SK-N-SH treated with all-trans-retinoic acid at 6 μM for 48 hours (cell line): ENCODE measurements around the gene INTS1.
A peak's percentile ranks its signal among the peaks of the same experiment; 100 is the strongest.

Source experiments
- ATAC-seq: fragments of 200-7000 bp; cut with Tn5 transposase; 3 replicates; pipeline ENCODE4 v1.9.1; 2020; ENCODE audit warnings: mild to moderate bottlenecking, moderate library complexity
- ARNTL ChIP-seq: fragments of 450-650 bp; formaldehyde crosslinking; IDR thresholded peaks from 2 replicates; pipeline ENCODE4 v1.5.0; 2020; ENCODE audit warnings: low read depth, mild to moderate bottlenecking, moderate library complexity, borderline replicate concordance
- BACH2 ChIP-seq: fragments of 250-450 bp; sonication (Bioruptor Pico); IDR thresholded peaks from 2 replicates; pipeline ENCODE4 v1.9.0; 2021; ENCODE audit warnings: mild to moderate bottlenecking, borderline replicate concordance
- CREB5 ChIP-seq: fragments of 250-450 bp; sonication (Bioruptor Pico); IDR thresholded peaks from 2 replicates; pipeline ENCODE4 v1.5.1; 2020; ENCODE audit warnings: low read depth, mild to moderate bottlenecking, moderate library complexity
- CSDC2 ChIP-seq: fragments of 250-450 bp; sonication (Bioruptor Pico); IDR thresholded peaks from 2 replicates; pipeline ENCODE4 v1.5.0; 2020; ENCODE audit warnings: mild to moderate bottlenecking, moderate library complexity
- CSRNP3 ChIP-seq: fragments of 250-450 bp; sonication (Bioruptor Pico); IDR thresholded peaks from 2 replicates; pipeline ENCODE4 v1.5.1; 2021; ENCODE audit warnings: mild to moderate bottlenecking, moderate library complexity
- ESRRG ChIP-seq: fragments of 250-450 bp; sonication (Bioruptor Pico); IDR thresholded peaks from 2 replicates; pipeline ENCODE4 v1.6.1; 2021; ENCODE audit warnings: mild to moderate bottlenecking
- GLIS3 ChIP-seq: fragments of 250-450 bp; sonication (Bioruptor Pico); IDR thresholded peaks from 2 replicates; pipeline ENCODE4 v1.5.0; 2020; ENCODE audit warnings: mild to moderate bottlenecking, moderate library complexity
- ISL1 ChIP-seq: fragments of 250-450 bp; sonication (Bioruptor Pico); IDR thresholded peaks from 2 replicates; pipeline ENCODE4 v2.1.2; 2022; ENCODE audit warnings: mild to moderate bottlenecking, moderate library complexity
- OSR1 ChIP-seq: fragments of 250-450 bp; sonication (Bioruptor Pico); IDR thresholded peaks from 2 replicates; pipeline ENCODE4 v1.8.0; 2022; ENCODE audit warnings: moderate library complexity, mild to moderate bottlenecking, inconsistent platforms
- PATZ1 ChIP-seq: fragments of 250-450 bp; sonication (Bioruptor Pico); IDR thresholded peaks from 2 replicates; pipeline ENCODE4 v1.8.0; 2020; ENCODE audit warnings: mild to moderate bottlenecking, moderate library complexity, borderline replicate concordance
- POU6F1 ChIP-seq: fragments of 250-450 bp; sonication (Bioruptor Pico); IDR thresholded peaks from 2 replicates; pipeline ENCODE4 v1.8.0; 2021; ENCODE audit warnings: low read depth, mild to moderate bottlenecking, moderate library complexity, borderline replicate concordance
- RARB ChIP-seq: fragments of 250-450 bp; sonication (Bioruptor Pico); IDR thresholded peaks from 2 replicates; pipeline ENCODE4 v1.8.0; 2021; ENCODE audit warnings: mild to moderate bottlenecking, moderate library complexity
- SNAI2 ChIP-seq: fragments of 250-450 bp; sonication (Bioruptor Pico); IDR thresholded peaks from 2 replicates; pipeline ENCODE4 v1.5.0; 2020; ENCODE audit warnings: mild to moderate bottlenecking, moderate library complexity
- TCF4 ChIP-seq: fragments of 250-450 bp; sonication (Bioruptor Pico); IDR thresholded peaks from 2 replicates; pipeline ENCODE4 v1.8.0; 2021; ENCODE audit warnings: mild to moderate bottlenecking, moderate library complexity, borderline replicate concordance
- TOX ChIP-seq: fragments of 250-450 bp; sonication (Bioruptor Pico); IDR thresholded peaks from 2 replicates; pipeline ENCODE4 v1.8.0; 2021; ENCODE audit warnings: mild to moderate bottlenecking, moderate library complexity, borderline replicate concordance
- ZC3H10 ChIP-seq: fragments of 250-450 bp; sonication (Bioruptor Pico); IDR thresholded peaks from 2 replicates; pipeline ENCODE4 v1.5.1; 2021; ENCODE audit warnings: mild to moderate bottlenecking, moderate library complexity
- ZFP3 ChIP-seq: fragments of 250-450 bp; sonication (Bioruptor Pico); IDR thresholded peaks from 2 replicates; pipeline ENCODE4 v1.5.0; 2020; ENCODE audit warnings: mild to moderate bottlenecking, moderate library complexity
- ZNF8 ChIP-seq: fragments of 450-650 bp; formaldehyde crosslinking; IDR thresholded peaks from 2 replicates; pipeline ENCODE4 v1.5.0; 2020; ENCODE audit warnings: mild to moderate bottlenecking, moderate library complexity

The INTS1 gene

GRCh38 chr7:1539181-1539881, 35.1 kb upstream of the INTS1 start:
- no peak for ATAC-seq

GRCh38 chr7:1538544-1539180, 34.5 kb upstream of the INTS1 start:
- no peak for ATAC-seq
- TF ChIP-seq CSDC2 (CRISPR knock-in tag) (0 out of 2 replicates have a peak, but pooled peaks have one; percentile 12), RARB (CRISPR knock-in tag) (no peak)
- TF ChIP-seq, all 23 proteins: peak for 1

More at GRCh38 chr7:1539181-1539881, 35.1 kb upstream of the INTS1 start:
- TF ChIP-seq ZC3H10 (CRISPR knock-in tag) (no peak), ZFP3 (CRISPR knock-in tag) (no peak), PATZ1 (CRISPR knock-in tag) (no peak), CREB5 (CRISPR knock-in tag) (no peak), RARB (CRISPR knock-in tag) (no peak), ARNTL (no peak), BACH2 (CRISPR knock-in tag) (no peak), POU6F1 (CRISPR knock-in tag) (no peak), SNAI2 (CRISPR knock-in tag) (no peak), CSRNP3 (CRISPR knock-in tag) (no peak), GLIS3 (CRISPR knock-in tag) (no peak)

GRCh38 chr7:1537535-1538412, 33.6 kb upstream of the INTS1 start:
- TF ChIP-seq ZNF8 (CRISPR knock-in tag) (no peak), ZC3H10 (CRISPR knock-in tag) (peak; percentile 50; the same call in 1 of the 2 replicates), CSDC2 (CRISPR knock-in tag) (peak; percentile 85; the same call in 1 of the 2 replicates), TCF4 (CRISPR knock-in tag) (peak; percentile 59; the same call in 1 of the 2 replicates), PATZ1 (CRISPR knock-in tag) (peak; percentile 84), TOX (CRISPR knock-in tag) (no peak), GLIS3 (CRISPR knock-in tag) (0 out of 2 replicates have a peak, but pooled peaks have one; percentile 28), POU6F1 (CRISPR knock-in tag) (0 out of 2 replicates have a peak, but pooled peaks have one; percentile 7), ISL1 (peak; percentile 17; the same call in 1 of the 2 replicates), OSR1 (no peak), ESRRG (CRISPR knock-in tag) (peak; percentile 83)
- TF ChIP-seq, all 23 proteins: peak for 8
- ATAC-seq = peak; percentile 47
